OCI-M2 (cell line): ENCODE data around the gene PPP2R5D.

Source experiments
- DNase-seq: peaks from one replicate; lab custom pipeline; 2025; ENCODE audit not compliant: unreplicated experiment; lab: John Stamatoyannopoulos, UW

The PPP2R5D gene

GRCh38 chr6:42963179-42963854 lies 21.1 kb upstream of the PPP2R5D start:
- DNase-seq: no peak

- peak; percentile 35 for DNase-seq
Observed at GRCh38 chr6:42963855-42964605, 20.3 kb upstream of the PPP2R5D start.

- no peak for DNase-seq
Observed at GRCh38 chr6:42966571-42966970, 17.8 kb upstream of the PPP2R5D start.

GRCh38 chr6:42967228-42967627 lies 17.1 kb upstream of the PPP2R5D start:
- no peak for DNase-seq

- DNase-seq: no peak
Observed at GRCh38 chr6:42968126-42968701, 16.2 kb upstream of the PPP2R5D start.

GRCh38 chr6:42968783-42969182 lies 15.6 kb upstream of the PPP2R5D start:
- no peak for DNase-seq

GRCh38 chr6:42969431-42969830 lies 14.9 kb upstream of the PPP2R5D start:
- DNase-seq: no peak

- DNase-seq: no peak
Observed at GRCh38 chr6:42969934-42970333, 14.4 kb upstream of the PPP2R5D start.

GRCh38 chr6:42970871-42971612 lies 13.3 kb upstream of the PPP2R5D start:
- DNase-seq: no peak

GRCh38 chr6:42971746-42972327 lies 12.5 kb upstream of the PPP2R5D start:
- DNase-seq: no peak

GRCh38 chr6:42973926-42974325 lies 10.4 kb upstream of the PPP2R5D start:
- DNase-seq: no peak

- DNase-seq: no peak
Observed at GRCh38 chr6:42974919-42975505, 9.4 kb upstream of the PPP2R5D start.

- no peak for DNase-seq
Observed at GRCh38 chr6:42978487-42978838, 5.9 kb upstream of the PPP2R5D start.

GRCh38 chr6:42978839-42979522 lies 5.4 kb upstream of the PPP2R5D start, which contains the start of gene PEX6:
PEX6 (minus strand) TSS chr6:42979181; CDS start chr6:42979150, 31 bp downstream.
- DNase-seq: peak; percentile 83

- no peak for DNase-seq
Observed at GRCh38 chr6:42979523-42980177, 4.7 kb upstream of the PPP2R5D start.

- no peak for DNase-seq
Observed at GRCh38 chr6:42981836-42982235, 2.5 kb upstream of the PPP2R5D start.

- DNase-seq: no peak
Observed at GRCh38 chr6:42984924-42985475, 630 bp downstream of the PPP2R5D start.

GRCh38 chr6:42987533-42988451 lies 3.4 kb downstream of the PPP2R5D start:
- no peak for DNase-seq
